Vagina (tissue), 2 donors: Measurements from ENCODE around the gene MMAA. TPM values are rescaled to one million over a fixed set of nuclear protein-coding genes. Genes with fewer than 3 reads are reported as not detected.
"Not testable (repeated sequence)": the region's sequence is repeated elsewhere in the genome, so short reads cannot be mapped to it uniquely, and the experiment has no call there.

Experiments used
- DNase-seq, 2 donors: peaks; one replicate each; pipeline ENCODE4 v3.0.0-alpha.2; 2017; ENCODE audit errors: extremely low spot score in 2 of 2
- H3K27ac ChIP-seq: fragments of 200-600 bp; sonication (generic); one replicate; pipeline ENCODE4 v1.5.1; 2019
- H3K27me3 ChIP-seq: fragments of 200-600 bp; sonication (generic); one replicate; pipeline ENCODE4 v1.5.1; 2019
- H3K36me3 ChIP-seq, 2 donors: fragments of 200-600 bp; sonication (generic); one replicate each; pipeline ENCODE4 v1.5.1; 2017 to 2019
- H3K4me1 ChIP-seq: fragments of 200-600 bp; sonication (generic); one replicate; pipeline ENCODE4 v1.5.1; 2019
- H3K4me3 ChIP-seq, 2 donors: fragments of 200-600 bp; sonication (generic); 1 replicate in 1 of 2; 2 replicates in 1 of 2; pipeline ENCODE4 v1.5.1; 2016 to 2019
- H3K9me3 ChIP-seq: fragments of 200-600 bp; sonication (generic); one replicate; pipeline ENCODE4 v1.5.1; 2019
- POLR2A ChIP-seq, 2 donors: fragments of 450-650 bp; IDR thresholded peaks; one replicate each; pipeline ENCODE4 v1.6.1; 2017; ENCODE audit warnings: antibody characterized with exemption in 2 of 2, mild to moderate bottlenecking in 2 of 2, moderate library complexity in 2 of 2
- POLR2AphosphoS5 ChIP-seq, 2 donors: sonication (generic); formaldehyde crosslinking; IDR thresholded peaks; one replicate each; pipeline ENCODE4 v1.9.0; 2017; ENCODE audit warnings: antibody characterized with exemption in 2 of 2, mild to moderate bottlenecking in 2 of 2, low read depth in 1 of 2; ENCODE audit not compliant: insufficient read depth in 1 of 2
- intact Hi-C: fragments of 100-400 bp; cut with DNase I; formaldehyde crosslinking; loops from one replicate; pipeline ENCODE4 v1.15.1; 2023
- total RNA-seq: library from RNA; depleted of rRNA; stranded (reverse); fragments of >200 nt; gene quantifications from one replicate; pipeline ENCODE4 v1.2.3, GENCODE V29; 2016
- TF ChIP-seq, protein P1 (sequence below), 3 experiments: fragments of 450-650 bp in 2 of 3; fragments of 200-600 bp in 1 of 3; sonication (generic) in 1 of 3; IDR thresholded peaks; one replicate each; pipeline ENCODE4 v1.5.1; 2017 to 2019; ENCODE audit warnings: antibody characterized with exemption in 3 of 3, mild to moderate bottlenecking in 2 of 3, moderate library complexity in 2 of 3

MMAA gene
- 3.9 TPM for total RNA-seq

DNA sequence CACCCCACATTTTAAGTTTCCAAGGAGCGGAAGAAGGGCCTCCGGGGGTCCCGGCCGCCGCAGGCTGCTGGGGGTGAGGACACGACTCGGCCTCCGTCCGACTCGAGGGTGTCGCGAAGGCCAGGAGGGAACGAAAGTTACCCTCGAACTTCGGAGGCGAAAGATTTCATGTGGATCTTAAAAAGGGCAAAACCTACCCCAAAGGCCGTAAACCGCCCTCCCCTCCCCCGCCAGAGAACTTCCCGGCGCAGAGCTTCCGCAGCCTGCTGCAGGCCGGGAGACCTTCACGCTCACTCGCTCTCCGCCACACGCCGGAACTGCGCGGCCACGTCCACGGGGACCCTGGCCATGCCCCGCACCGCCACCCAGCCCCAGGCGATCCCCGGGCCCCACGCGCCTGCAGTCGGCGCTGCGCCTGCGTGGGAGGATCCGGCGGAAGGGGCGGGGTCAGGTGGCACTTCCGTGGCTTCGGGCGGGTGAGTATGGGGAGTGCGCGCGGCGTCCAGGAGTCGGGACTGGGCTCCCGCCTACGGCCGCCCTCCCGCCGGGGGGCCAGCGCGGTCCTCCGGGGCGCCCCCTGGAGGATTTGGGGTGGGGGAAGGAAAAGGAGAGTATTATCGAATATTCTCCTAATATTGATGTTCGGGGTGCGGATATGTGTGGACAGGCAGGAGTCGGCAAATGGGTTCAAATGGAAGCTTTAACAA lies at the start of gene MMAA:
Gene MMAA, plus strand, starts transcription at position 454 of the 707 bp plus-strand sequence. CDS start 19,755 bp downstream, outside the sequence.
- Histone ChIP-seq H3K9me3 (no peaks in the 10 kb centered on the region), H3K27ac (peak within 1 kb of the TSS; percentile 93), H3K36me3 (no peaks in the 10 kb centered on the region), H3K4me1 (peaks cover 8% of the 10 kb centered on the region), H3K4me3 (peak within 1 kb of the TSS; percentile 81 to 84), H3K27me3 (no peaks in the 10 kb centered on the region)
- intact Hi-C loops = loop anchor here (10.0 kb wide), 1 partner anchor 404 kb away; no protein-coding TSS in a partner anchor
- TF ChIP-seq POLR2A (IDR thresholded peaks at IDR 0.05) (peak in 1 of 2 donors; percentile 91), POLR2AphosphoS5 (IDR thresholded peaks at IDR 0.05; ENCODE audit: insufficient read depth in 1 of 2, low read depth in 1 of 2) (peak in 1 of 2 donors; percentile 97)
- TF ChIP-seq, protein P1, sequence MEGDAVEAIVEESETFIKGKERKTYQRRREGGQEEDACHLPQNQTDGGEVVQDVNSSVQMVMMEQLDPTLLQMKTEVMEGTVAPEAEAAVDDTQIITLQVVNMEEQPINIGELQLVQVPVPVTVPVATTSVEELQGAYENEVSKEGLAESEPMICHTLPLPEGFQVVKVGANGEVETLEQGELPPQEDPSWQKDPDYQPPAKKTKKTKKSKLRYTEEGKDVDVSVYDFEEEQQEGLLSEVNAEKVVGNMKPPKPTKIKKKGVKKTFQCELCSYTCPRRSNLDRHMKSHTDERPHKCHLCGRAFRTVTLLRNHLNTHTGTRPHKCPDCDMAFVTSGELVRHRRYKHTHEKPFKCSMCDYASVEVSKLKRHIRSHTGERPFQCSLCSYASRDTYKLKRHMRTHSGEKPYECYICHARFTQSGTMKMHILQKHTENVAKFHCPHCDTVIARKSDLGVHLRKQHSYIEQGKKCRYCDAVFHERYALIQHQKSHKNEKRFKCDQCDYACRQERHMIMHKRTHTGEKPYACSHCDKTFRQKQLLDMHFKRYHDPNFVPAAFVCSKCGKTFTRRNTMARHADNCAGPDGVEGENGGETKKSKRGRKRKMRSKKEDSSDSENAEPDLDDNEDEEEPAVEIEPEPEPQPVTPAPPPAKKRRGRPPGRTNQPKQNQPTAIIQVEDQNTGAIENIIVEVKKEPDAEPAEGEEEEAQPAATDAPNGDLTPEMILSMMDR (IDR thresholded peaks at IDR 0.05) = peak in 2 of 3 experiments; percentile 51 to 55
- DNase-seq = peak in 1 of 2 donors; percentile 93

DNA sequence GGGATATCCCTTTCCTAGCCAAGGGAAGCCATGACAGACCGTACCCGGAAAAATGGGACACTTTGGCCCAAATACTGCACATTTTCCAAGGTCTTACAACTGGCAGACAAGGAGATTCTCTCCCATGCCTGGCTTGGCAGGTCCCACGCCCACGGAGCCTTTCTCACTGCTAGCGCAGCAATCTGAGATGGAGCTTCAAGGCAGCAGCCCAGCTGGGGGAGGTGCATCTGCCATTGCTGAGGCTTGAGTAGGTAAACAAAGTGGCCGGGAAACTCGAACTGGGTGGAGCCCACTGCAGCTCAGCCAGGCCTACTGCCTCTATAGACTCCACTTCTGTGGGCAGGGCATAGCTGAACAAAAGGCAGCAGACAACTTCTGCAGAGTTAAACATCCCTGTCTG lies 44.6 kb upstream of the MMAA start:
- intact Hi-C loops, H3K9me3 ChIP-seq, H3K27me3 ChIP-seq: not testable (repeated sequence)

DNA sequence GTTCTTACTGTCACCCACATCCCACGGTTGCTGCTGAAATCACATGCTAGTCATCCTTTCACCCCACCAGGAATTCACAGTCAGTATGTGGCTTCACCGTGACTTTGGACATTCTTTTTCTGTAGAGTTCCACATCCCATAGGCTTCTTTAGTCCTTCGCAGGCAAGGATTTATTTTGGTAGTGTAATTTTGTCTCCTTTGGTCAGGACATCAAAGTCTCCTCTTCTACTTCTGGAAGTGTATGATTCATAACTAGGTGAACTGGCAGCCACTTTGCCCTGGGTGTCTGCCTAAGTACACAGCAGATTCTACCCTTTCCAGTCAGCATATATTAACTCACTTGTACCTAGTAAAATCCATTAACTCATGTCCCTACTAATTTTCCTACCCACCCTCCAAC lies 38.3 kb upstream of the MMAA start:
- Histone ChIP-seq H3K4me3 (no peak overlapping the region), H3K36me3 (no peaks in the 10 kb centered on the region), H3K9me3 (no peaks in the 10 kb centered on the region), H3K4me1 (no peaks in the 10 kb centered on the region), H3K27ac (no peak overlapping the region), H3K27me3 (no peaks in the 10 kb centered on the region)
- no peak for DNase-seq
- TF ChIP-seq POLR2AphosphoS5 (IDR thresholded peaks at IDR 0.05; ENCODE audit: insufficient read depth in 1 of 2, low read depth in 1 of 2) (no peak), POLR2A (IDR thresholded peaks at IDR 0.05) (no peak)
- TF ChIP-seq, protein P1 (IDR thresholded peaks at IDR 0.05) = no peak
- intact Hi-C loops = no loop called here

More for the DNA sequence above, 44.6 kb upstream of the MMAA start:
- DNase-seq, H3K36me3 ChIP-seq, H3K27ac ChIP-seq, H3K4me3 ChIP-seq, H3K4me1 ChIP-seq: not testable (repeated sequence)

DNA sequence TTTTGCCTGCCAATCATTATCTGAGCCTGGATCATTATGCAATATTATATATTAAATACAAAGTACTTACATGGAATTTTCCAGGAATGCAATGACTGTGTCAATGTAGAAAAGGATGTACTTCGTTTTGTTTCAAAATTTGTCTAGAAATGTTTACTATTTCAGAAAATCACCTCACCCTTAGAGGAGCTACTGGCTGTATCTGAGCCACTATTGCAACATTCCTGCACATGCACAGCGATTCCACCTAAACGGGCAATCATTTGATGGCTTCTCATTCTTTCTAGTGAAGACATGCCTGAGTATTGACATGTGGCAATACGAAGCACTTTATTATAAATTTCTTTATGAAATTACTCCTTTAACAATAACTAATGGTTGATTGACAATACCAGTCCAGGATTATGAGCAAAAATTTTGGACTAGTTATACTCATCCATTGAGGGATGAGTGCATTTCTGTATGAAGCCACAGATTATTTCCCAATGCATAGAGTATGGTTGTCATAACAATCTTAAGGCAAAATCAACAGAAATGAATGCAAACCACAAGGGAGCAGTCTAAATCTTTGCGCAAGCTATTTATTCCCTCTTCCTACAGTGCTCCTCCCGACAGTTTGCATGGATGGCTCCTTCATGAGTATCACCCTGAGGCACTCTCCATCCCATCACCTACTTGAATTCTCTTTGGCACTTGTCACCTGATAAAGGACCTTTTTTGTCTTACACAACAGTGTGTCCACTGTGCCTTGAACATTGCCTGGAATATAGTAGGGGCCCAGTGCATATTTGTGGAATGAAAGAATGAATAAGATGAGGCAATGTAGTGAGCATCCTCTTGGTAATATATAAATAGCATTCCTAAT lies 35.8 kb upstream of the MMAA start:
- H3K27me3 ChIP-seq = no peaks in the 10 kb centered on the region

DNA sequence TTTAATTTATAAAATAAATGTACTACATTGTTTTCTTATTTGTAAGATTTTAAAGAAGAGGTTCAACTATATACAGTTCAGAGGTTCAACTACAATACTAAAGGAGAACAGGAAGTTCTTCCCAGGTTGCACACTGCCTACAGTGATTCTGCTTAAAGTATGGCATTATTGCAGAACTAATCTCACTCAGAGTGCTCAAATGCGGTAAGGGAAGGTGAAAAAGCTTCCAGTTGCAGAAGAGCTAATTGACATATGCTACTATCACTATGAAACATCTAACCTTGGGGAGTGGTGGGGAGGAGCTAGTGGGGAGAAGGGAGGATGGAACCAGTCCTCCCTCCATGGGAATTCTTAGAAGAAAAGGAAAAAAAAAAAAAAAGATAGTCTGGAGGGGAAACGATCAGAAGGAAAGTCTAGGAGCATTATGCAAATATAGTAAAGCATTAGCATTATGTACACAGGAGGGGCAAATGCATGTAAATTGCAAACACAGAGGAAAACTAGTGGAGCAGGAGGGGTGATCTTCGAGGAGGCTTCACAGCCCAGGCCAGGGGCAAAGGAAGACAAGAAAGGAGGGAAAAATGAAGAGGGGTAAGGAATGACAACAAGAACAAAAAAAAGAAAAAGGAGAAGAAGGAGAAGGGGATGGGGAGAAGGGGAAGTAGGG lies 32.0 kb upstream of the MMAA start:
- TF ChIP-seq POLR2A (IDR thresholded peaks at IDR 0.05) (no peak), POLR2AphosphoS5 (IDR thresholded peaks at IDR 0.05; ENCODE audit: insufficient read depth in 1 of 2, low read depth in 1 of 2) (no peak)
- TF ChIP-seq, protein P1 (IDR thresholded peaks at IDR 0.05) = no peak
- no peak overlapping the region for H3K4me3 ChIP-seq
- intact Hi-C loops = no loop called here

More for the DNA sequence above, 35.8 kb upstream of the MMAA start:
- Histone ChIP-seq H3K4me3 (no peak overlapping the region), H3K36me3 (no peaks in the 10 kb centered on the region), H3K9me3 (no peaks in the 10 kb centered on the region), H3K4me1 (no peaks in the 10 kb centered on the region), H3K27ac (no peak overlapping the region)
- DNase-seq = no peak
- TF ChIP-seq, protein P1 (IDR thresholded peaks at IDR 0.05) = no peak
- no peak for TF ChIP-seq POLR2AphosphoS5 (IDR thresholded peaks at IDR 0.05; ENCODE audit: insufficient read depth in 1 of 2, low read depth in 1 of 2)
- no peak for TF ChIP-seq POLR2A (IDR thresholded peaks at IDR 0.05)
- intact Hi-C loops = no loop called here

DNA sequence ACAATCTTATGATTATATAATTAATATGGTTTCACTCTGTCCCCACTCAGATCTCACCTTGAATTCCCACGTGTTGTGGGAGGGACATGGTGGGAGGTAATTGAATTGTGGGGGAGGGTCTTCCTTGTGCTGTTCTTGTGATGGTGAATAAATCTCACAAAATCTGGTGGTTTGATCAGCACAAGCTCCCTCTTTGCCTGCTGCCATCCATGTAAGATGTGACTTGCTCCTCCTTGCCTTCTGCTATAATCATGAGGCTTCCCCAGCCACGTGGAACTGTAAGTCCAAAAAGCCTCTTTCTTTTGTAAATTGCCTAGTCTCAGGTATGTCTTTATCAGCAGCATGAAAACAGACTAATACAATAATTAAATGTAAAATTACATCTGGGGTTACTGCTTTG lies 29.8 kb upstream of the MMAA start:
- intact Hi-C loops = not testable (repeated sequence)

More for the DNA sequence above, 32.0 kb upstream of the MMAA start:
- Histone ChIP-seq H3K4me1 (no peaks in the 10 kb centered on the region), H3K27me3 (no peaks in the 10 kb centered on the region), H3K36me3 (no peaks in the 10 kb centered on the region), H3K27ac (no peak overlapping the region), H3K9me3 (no peaks in the 10 kb centered on the region)
- DNase-seq = no peak

More for the DNA sequence above, 29.8 kb upstream of the MMAA start:
- H3K27me3 ChIP-seq, H3K36me3 ChIP-seq, H3K4me1 ChIP-seq, H3K27ac ChIP-seq, DNase-seq, H3K4me3 ChIP-seq, H3K9me3 ChIP-seq: not testable (repeated sequence)
